ENCODE measurements around the gene C12orf76. TPM values are rescaled to one million over a fixed set of nuclear protein-coding genes. Genes with fewer than 3 reads are reported as not detected.

Gene C12orf76
- polyA plus RNA-seq, 2 of the 4 experiments (the other 2 are of a cell fraction): 13.3 to 22.6 TPM

- WGBS (ENCODE audit: missing lambda C conversion rate): 88% methylated on average over 5 of the region's 5 CpGs
Observed at GRCh38 chr12:110023059-110023980, 25.0 kb downstream of the C12orf76 start.

GRCh38 chr12:110020956-110021355, 27.4 kb downstream of the C12orf76 start:
- Histone ChIP-seq H3K4me1 (peaks cover 31% of the 10 kb centered on the region), H3K4me3 (no peak overlapping the region), H3K27ac (no peak overlapping the region), H3K4me2 (no peak overlapping the region), H3K9me3 (no peaks in the 10 kb centered on the region)
- WGBS (ENCODE audit: missing lambda C conversion rate): 90% methylated on average over 4 of the region's 4 CpGs
- POLR2A ChIA-PET: interaction anchor here (0.5 kb wide), 1 partner anchor 410 kb away, joined by 3 read pairs; no protein-coding TSS in a partner anchor
- CTCF ChIA-PET: interaction anchor here (0.6 to 1.6 kb wide), 5 partner anchors 8 to 411 kb away, joined by 3 to 4 read pairs (median 3); no protein-coding TSS in a partner anchor
- ATAC-seq (no peak), FAIRE-seq (peak; percentile 54), DNase-seq (ENCODE audit: low read depth in 1 of 2, low spot score in 1 of 2) (no peak)
- TF ChIP-seq CEBPB (IDR thresholded peaks at IDR 0.05): no peak
- TF ChIP-seq SMC3 (IDR thresholded peaks at IDR 0.05): no peak
- TF ChIP-seq HOXB13 (CRISPR knock-in tag; IDR thresholded peaks at IDR 0.05; ENCODE audit: low read depth): no peak
- TF ChIP-seq CHD2 (IDR thresholded peaks at IDR 0.05; ENCODE audit: low read length, partially characterized antibody): no peak
- TF ChIP-seq KDM1A (IDR thresholded peaks at IDR 0.05; ENCODE audit: low read depth): no peak

More at GRCh38 chr12:110023059-110023980, 25.0 kb downstream of the C12orf76 start:
- ATAC-seq (peak in 1 of 2 experiments; percentile 18; a peak in 1 of 6 replicates), FAIRE-seq (peak; percentile 51), DNase-seq (ENCODE audit: low read depth in 1 of 2, low spot score in 1 of 2) (no peak)
- Histone ChIP-seq H3K9me3 (no peaks in the 10 kb centered on the region), H3K4me2 (0 out of 3 replicates have a peak overlapping the region, but pooled peaks have one; percentile 15), H3K4me1 (peaks cover 31% of the 10 kb centered on the region), H3K27ac (peak overlapping the region; percentile 23 to 64; a peak in 4 of 6 replicates), H3K4me3 (no peak overlapping the region)
- TF ChIP-seq TP53 (CRISPR knock-in tag; IDR thresholded peaks at IDR 0.05): no peak
- peak; percentile 56; the same call in 1 of the 2 replicates for TF ChIP-seq NFE2L2 (conservative IDR thresholded peaks at IDR 0.05; ENCODE audit: low read length)
- peak; percentile 83 for TF ChIP-seq MAFK (IDR thresholded peaks at IDR 0.05; ENCODE audit: partially characterized antibody)
- CTCF ChIA-PET: interaction anchor here (0.6 to 4.1 kb wide), 9 partner anchors 9 to 907 kb away, joined by 3 to 34 read pairs (median 3); partner anchors contain the start of genes ACACB and ARPC3
- POLR2A ChIA-PET: no interaction called here

GRCh38 chr12:110015132-110015531, 33.2 kb downstream of the C12orf76 start:
- Histone ChIP-seq H3K4me1 (peaks cover 8% of the 10 kb centered on the region; the same call in 2 of the 3 replicates), H3K4me2 (no peak overlapping the region), H3K9me3 (no peaks in the 10 kb centered on the region), H3K27ac (no peak overlapping the region), H3K4me3 (no peak overlapping the region)
- no peak for ATAC-seq
- no peak for DNase-seq (ENCODE audit: low read depth in 1 of 2, low spot score in 1 of 2)
- 76% methylated on average over 2 of the region's 2 CpGs for WGBS (ENCODE audit: missing lambda C conversion rate)
- ChIA-PET POLR2A (no interaction called here), CTCF (interaction anchor here (0.9 to 1.2 kb wide), 2 partner anchors 9 to 82 kb away, joined by 3 read pairs; no protein-coding TSS in a partner anchor)
- FAIRE-seq: no peak
- no peak for TF ChIP-seq RNF2 (IDR thresholded peaks at IDR 0.05; ENCODE audit: borderline replicate concordance, low read depth)
- no peak for TF ChIP-seq CHD4 (IDR thresholded peaks at IDR 0.05; ENCODE audit: borderline replicate concordance)
- no peak for TF ChIP-seq USF2 (IDR thresholded peaks at IDR 0.05)
- TF ChIP-seq RAD21 (conservative IDR thresholded peaks at IDR 0.05 in 1 of 2, IDR thresholded peaks at IDR 0.05 in 1 of 2): no peak
- no peak for TF ChIP-seq FOSL2 (IDR thresholded peaks at IDR 0.05)
- no peak for TF ChIP-seq FOSL2 (CRISPR knock-in tag; IDR thresholded peaks at IDR 0.05)
- no peak for TF ChIP-seq NPAS2 (CRISPR knock-in tag; IDR thresholded peaks at IDR 0.05; ENCODE audit: borderline replicate concordance)
- TF ChIP-seq MAZ (IDR thresholded peaks at IDR 0.05; ENCODE audit: borderline replicate concordance, low read depth, low read length): no peak
- TF ChIP-seq TP53 (CRISPR knock-in tag; IDR thresholded peaks at IDR 0.05): no peak
- TF ChIP-seq NFE2L2 (conservative IDR thresholded peaks at IDR 0.05; ENCODE audit: low read length): no peak
- TF ChIP-seq MAX (IDR thresholded peaks at IDR 0.05): no peak
- no peak for TF ChIP-seq ELK1 (IDR thresholded peaks at IDR 0.05; ENCODE audit: low read depth, low read length)
